Upper lobe of left lung (tissue), 4 donors: ENCODE data around the gene SATB2.

Source experiments
- POLR2A ChIP-seq, 4 donors: fragments of 450-650 bp; IDR thresholded peaks; one replicate each; pipeline ENCODE4 v1.5.1; 2016 to 2017; ENCODE audit warnings: antibody characterized with exemption in 4 of 4, mild to moderate bottlenecking in 2 of 4
- TF ChIP-seq, protein P1 (sequence below), 6 experiments: fragments of 450-650 bp in 4 of 6; fragments of 200-600 bp in 2 of 6; sonication (generic) in 2 of 6; IDR thresholded peaks; one replicate each; pipeline ENCODE4 v1.5.1; 2016 to 2019; ENCODE audit warnings: antibody characterized with exemption in 6 of 6

DNA sequence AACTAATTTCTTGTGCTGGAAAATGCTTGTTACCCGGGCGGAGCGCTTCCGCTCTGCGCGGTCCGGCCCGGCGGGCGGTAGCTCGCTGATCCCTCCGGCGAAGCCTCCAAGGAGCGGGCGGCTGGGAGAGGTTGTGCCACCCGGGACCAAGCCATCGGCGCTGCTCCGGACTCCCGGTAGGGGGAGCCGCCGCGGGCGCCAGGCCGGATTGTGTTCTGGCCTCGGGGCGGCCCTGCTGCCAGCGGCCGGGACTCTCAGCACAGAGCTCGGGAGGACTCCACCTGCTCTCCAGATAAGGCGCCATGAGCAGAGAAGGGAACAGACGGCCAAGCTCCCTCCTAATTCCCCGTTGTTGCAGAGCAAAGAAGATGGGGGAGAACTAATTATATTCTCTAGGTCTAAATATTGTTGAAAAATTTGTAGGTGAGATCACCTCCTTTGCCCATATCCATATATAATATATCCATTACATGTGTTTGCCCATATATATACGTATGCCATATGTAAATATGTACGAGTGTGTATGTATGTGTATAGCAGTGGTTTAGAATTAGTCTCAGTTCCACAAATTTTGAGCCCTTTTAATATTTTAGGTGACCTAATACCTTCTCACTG lies 13.8 kb upstream of the SATB2 start:
- TF ChIP-seq, protein P1, sequence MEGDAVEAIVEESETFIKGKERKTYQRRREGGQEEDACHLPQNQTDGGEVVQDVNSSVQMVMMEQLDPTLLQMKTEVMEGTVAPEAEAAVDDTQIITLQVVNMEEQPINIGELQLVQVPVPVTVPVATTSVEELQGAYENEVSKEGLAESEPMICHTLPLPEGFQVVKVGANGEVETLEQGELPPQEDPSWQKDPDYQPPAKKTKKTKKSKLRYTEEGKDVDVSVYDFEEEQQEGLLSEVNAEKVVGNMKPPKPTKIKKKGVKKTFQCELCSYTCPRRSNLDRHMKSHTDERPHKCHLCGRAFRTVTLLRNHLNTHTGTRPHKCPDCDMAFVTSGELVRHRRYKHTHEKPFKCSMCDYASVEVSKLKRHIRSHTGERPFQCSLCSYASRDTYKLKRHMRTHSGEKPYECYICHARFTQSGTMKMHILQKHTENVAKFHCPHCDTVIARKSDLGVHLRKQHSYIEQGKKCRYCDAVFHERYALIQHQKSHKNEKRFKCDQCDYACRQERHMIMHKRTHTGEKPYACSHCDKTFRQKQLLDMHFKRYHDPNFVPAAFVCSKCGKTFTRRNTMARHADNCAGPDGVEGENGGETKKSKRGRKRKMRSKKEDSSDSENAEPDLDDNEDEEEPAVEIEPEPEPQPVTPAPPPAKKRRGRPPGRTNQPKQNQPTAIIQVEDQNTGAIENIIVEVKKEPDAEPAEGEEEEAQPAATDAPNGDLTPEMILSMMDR (IDR thresholded peaks at IDR 0.05) = peak; percentile 42 to 71 (median 52)
- no peak for TF ChIP-seq POLR2A (IDR thresholded peaks at IDR 0.05)
